HUDEP-2 (cell line): ENCODE measurements around the gene KLHL35.
"Not testable (repeated sequence)": the region's sequence is repeated elsewhere in the genome, so short reads cannot be mapped to it uniquely, and the experiment has no call there.

Source experiments
- DNase-seq, 76 experiments: peaks; one replicate each; lab custom pipeline; 2025; ENCODE audit not compliant: unreplicated experiment in 76 of 76; lab: John Stamatoyannopoulos, UW

The KLHL35 gene

GRCh38 chr11:75400146-75400865 lies 32.7 kb downstream of the KLHL35 start:
- DNase-seq, result peak in 11 of 76 experiments; percentile 17 to 58 (median 35)

GRCh38 chr11:75399344-75400145 lies 33.5 kb downstream of the KLHL35 start, which contains the start of gene RPS3:
TSS of gene RPS3 (plus strand) at chr11:75399518. CDS start at chr11:75399548, 30 bp downstream.
- peak in 74 of 76 experiments; percentile 30 to 97 (median 78) for DNase-seq

- no peak for DNase-seq
Measured at GRCh38 chr11:75398906-75399305, 34.1 kb downstream of the KLHL35 start.

GRCh38 chr11:75394085-75394840 lies 38.7 kb downstream of the KLHL35 start:
- no peak for DNase-seq

- no peak for DNase-seq
Measured at GRCh38 chr11:75389925-75390324, 43.1 kb downstream of the KLHL35 start.

- DNase-seq, result no peak
Measured at GRCh38 chr11:75389276-75389605, 43.8 kb downstream of the KLHL35 start.

- DNase-seq, result peak in 70 of 76 experiments; percentile 17 to 84 (median 58)
Measured at GRCh38 chr11:75388386-75389275, 44.4 kb downstream of the KLHL35 start.

- no peak for DNase-seq
Measured at GRCh38 chr11:75387736-75388294, 45.2 kb downstream of the KLHL35 start.

- no peak for DNase-seq
Measured at GRCh38 chr11:75386942-75387630, 45.9 kb downstream of the KLHL35 start.

GRCh38 chr11:75384438-75385080 lies 48.4 kb downstream of the KLHL35 start:
- DNase-seq, result peak in 60 of 76 experiments; percentile 12 to 77 (median 51)

GRCh38 chr11:75383246-75383645 lies 49.8 kb downstream of the KLHL35 start:
- DNase-seq, result peak in 4 of 76 experiments; percentile 2 to 22 (median 13)

- DNase-seq, result peak in 4 of 76 experiments; percentile 4 to 39 (median 9)
Measured at GRCh38 chr11:75380716-75381420, 52.1 kb downstream of the KLHL35 start.

- no peak for DNase-seq
Measured at GRCh38 chr11:75380245-75380644, 52.8 kb downstream of the KLHL35 start.

GRCh38 chr11:75378776-75379175 lies 54.2 kb downstream of the KLHL35 start:
- DNase-seq, result not testable (repeated sequence)

GRCh38 chr11:75376175-75376574 lies 56.8 kb downstream of the KLHL35 start:
- no peak for DNase-seq

GRCh38 chr11:75375626-75376025 lies 57.4 kb downstream of the KLHL35 start:
- no peak for DNase-seq

GRCh38 chr11:75374646-75375045 lies 58.4 kb downstream of the KLHL35 start:
- DNase-seq, result no peak

GRCh38 chr11:75373201-75373600 lies 59.8 kb downstream of the KLHL35 start:
- no peak for DNase-seq
